Astrocyte (in vitro differentiated cells and primary cell): Measurements from ENCODE around the gene PLA2G2D. TPM values are rescaled to one million over a fixed set of nuclear protein-coding genes. Genes with fewer than 3 reads are reported as not detected.

Experiments used
- DNase-seq: peaks from one replicate; pipeline ENCODE4 v3.0.0-alpha.2; 2010; ENCODE audit warnings: low read depth
- FAIRE-seq: peaks from 2 replicates; lab custom pipeline; 2011; peaks lifted over from hg19 to GRCh38; lab: Jason Lieb, UNC
- H2AFZ ChIP-seq: 2 replicates; pipeline ENCODE4 v1.6.0; 2012; ENCODE audit warnings: low read depth, low read length, inconsistent platforms
- H3K27ac ChIP-seq: 2 replicates; pipeline ENCODE4 v1.5.1; 2011; ENCODE audit warnings: low read depth, low read length, inconsistent platforms
- H3K27me3 ChIP-seq: 2 replicates; pipeline ENCODE4 v1.6.0; 2011; ENCODE audit warnings: low read length, inconsistent platforms; ENCODE audit not compliant: insufficient read depth
- H3K36me3 ChIP-seq: 2 replicates; pipeline ENCODE4 v1.5.1; 2011; ENCODE audit warnings: low read length, inconsistent platforms; ENCODE audit not compliant: insufficient read depth
- H3K4me1 ChIP-seq: 2 replicates; pipeline ENCODE4 v1.5.1; 2011; ENCODE audit warnings: low read length, inconsistent platforms; ENCODE audit not compliant: insufficient read depth
- H3K4me2 ChIP-seq: 2 replicates; pipeline ENCODE4 v1.6.0; 2012; ENCODE audit warnings: low read length, inconsistent platforms
- H3K4me3 ChIP-seq: 2 replicates; pipeline ENCODE4 v1.5.1; 2011; ENCODE audit warnings: low read depth, mild to moderate bottlenecking, low read length, inconsistent platforms; ENCODE audit not compliant: insufficient read depth
- H3K79me2 ChIP-seq: 2 replicates; pipeline ENCODE4 v1.6.0; 2012; ENCODE audit warnings: mild to moderate bottlenecking, low read length, inconsistent platforms; ENCODE audit not compliant: insufficient read depth
- H3K9ac ChIP-seq: 2 replicates; pipeline ENCODE4 v1.6.0; 2012; ENCODE audit warnings: mild to moderate bottlenecking, low read length, inconsistent platforms
- H3K9me3 ChIP-seq: 2 replicates; pipeline ENCODE4 v1.5.1; 2012; ENCODE audit warnings: low read depth, mild to moderate bottlenecking, low read length, inconsistent platforms; ENCODE audit not compliant: insufficient read depth
- H4K20me1 ChIP-seq: 2 replicates; pipeline ENCODE4 v1.6.0; 2012; ENCODE audit warnings: low read length, inconsistent platforms; ENCODE audit not compliant: insufficient read depth
- H3K27ac Mint-ChIP-seq: one replicate; pipeline ENCODE4 v1.8.0; 2021; ENCODE audit warnings: mild to moderate bottlenecking, mixed read lengths; ENCODE audit not compliant: unreplicated experiment
- H3K27me3 Mint-ChIP-seq: one replicate; pipeline ENCODE4 v1.8.0; 2021; ENCODE audit warnings: low read depth, mixed read lengths; ENCODE audit not compliant: unreplicated experiment
- H3K36me3 Mint-ChIP-seq: one replicate; pipeline ENCODE4 v1.8.0; 2021; ENCODE audit warnings: low read depth, mixed read lengths; ENCODE audit not compliant: unreplicated experiment
- H3K4me1 Mint-ChIP-seq: one replicate; pipeline ENCODE4 v1.8.0; 2021; ENCODE audit warnings: low read depth, mixed read lengths; ENCODE audit not compliant: unreplicated experiment
- H3K4me3 Mint-ChIP-seq: one replicate; pipeline ENCODE4 v1.8.0; 2021; ENCODE audit warnings: mild to moderate bottlenecking, moderate library complexity, mixed read lengths; ENCODE audit not compliant: unreplicated experiment
- H3K9me3 Mint-ChIP-seq: one replicate; pipeline ENCODE4 v1.8.0; 2021; ENCODE audit warnings: mild to moderate bottlenecking, mixed read lengths; ENCODE audit not compliant: unreplicated experiment
- CTCF ChIP-seq: IDR thresholded peaks from 2 replicates; pipeline ENCODE4 v1.5.1; 2011; ENCODE audit warnings: low read depth, mild to moderate bottlenecking, inconsistent platforms, low read length, moderate library complexity; ENCODE audit not compliant: insufficient read depth
- EZH2 ChIP-seq: IDR thresholded peaks from 2 replicates; pipeline ENCODE4 v1.6.1; 2012; ENCODE audit warnings: mild to moderate bottlenecking, low read length, inconsistent platforms; ENCODE audit not compliant: insufficient read depth
- total RNA-seq: library from RNA; stranded (reverse); gene quantifications from 2 replicates; pipeline ENCODE4 v1.2.1, GENCODE V29; 2021

Gene PLA2G2D
- total RNA-seq, 1 donor from 2014 or later, result not detected

GRCh38 chr1:20114021-20114648, 5.2 kb downstream of the PLA2G2D start:
- no peaks in the 10 kb centered on the region for H4K20me1 ChIP-seq
- no peak overlapping the region for H3K4me2 ChIP-seq
- no peak overlapping the region for H3K27ac ChIP-seq
- no peak overlapping the region for H3K9ac ChIP-seq
- H2AFZ ChIP-seq, result no peak overlapping the region
- peaks cover 31% of the 10 kb centered on the region for H3K27me3 Mint-ChIP-seq
- no peaks in the 10 kb centered on the region for H3K79me2 ChIP-seq
- H3K4me1 ChIP-seq, result peaks cover 4% of the 10 kb centered on the region
- no peaks in the 10 kb centered on the region for H3K36me3 ChIP-seq
- peaks cover 3% of the 10 kb centered on the region for H3K9me3 Mint-ChIP-seq
- H3K27ac Mint-ChIP-seq, result no peak overlapping the region
- H3K4me3 Mint-ChIP-seq, result no peak overlapping the region
- H3K27me3 ChIP-seq, result peaks cover 11% of the 10 kb centered on the region
- DNase-seq (no peak), FAIRE-seq (no peak)
- no peak overlapping the region for H3K4me3 ChIP-seq
- H3K4me1 Mint-ChIP-seq, result peaks cover 4% of the 10 kb centered on the region
- no peaks in the 10 kb centered on the region for H3K9me3 ChIP-seq
- no peak for TF ChIP-seq EZH2
- TF ChIP-seq CTCF, result no peak
- peaks cover 2% of the 10 kb centered on the region for H3K36me3 Mint-ChIP-seq

- Mint-ChIP-seq H3K4me1 (peaks cover 14% of the 10 kb centered on the region), H3K4me3 (no peak overlapping the region), H3K27ac (no peak overlapping the region), H3K36me3 (peaks cover 2% of the 10 kb centered on the region), H3K9me3 (peaks cover 3% of the 10 kb centered on the region), H3K27me3 (peaks cover 18% of the 10 kb centered on the region)
- no peak overlapping the region for H3K9ac ChIP-seq
- H2AFZ ChIP-seq, result no peak overlapping the region
- no peaks in the 10 kb centered on the region for H3K27me3 ChIP-seq
- no peak for TF ChIP-seq EZH2
- TF ChIP-seq CTCF, result no peak
- no peak overlapping the region for H3K27ac ChIP-seq
- H3K36me3 ChIP-seq, result no peaks in the 10 kb centered on the region
- DNase-seq (peak; percentile 42), FAIRE-seq (no peak)
- no peak overlapping the region for H3K4me3 ChIP-seq
- no peaks in the 10 kb centered on the region for H3K79me2 ChIP-seq
- no peaks in the 10 kb centered on the region for H4K20me1 ChIP-seq
- peaks cover 9% of the 10 kb centered on the region for H3K4me1 ChIP-seq
- no peaks in the 10 kb centered on the region for H3K9me3 ChIP-seq
- H3K4me2 ChIP-seq, result no peak overlapping the region
These were observed 6.9 kb downstream of the PLA2G2D start for GRCh38 chr1:20112279-20113000.

DNA sequence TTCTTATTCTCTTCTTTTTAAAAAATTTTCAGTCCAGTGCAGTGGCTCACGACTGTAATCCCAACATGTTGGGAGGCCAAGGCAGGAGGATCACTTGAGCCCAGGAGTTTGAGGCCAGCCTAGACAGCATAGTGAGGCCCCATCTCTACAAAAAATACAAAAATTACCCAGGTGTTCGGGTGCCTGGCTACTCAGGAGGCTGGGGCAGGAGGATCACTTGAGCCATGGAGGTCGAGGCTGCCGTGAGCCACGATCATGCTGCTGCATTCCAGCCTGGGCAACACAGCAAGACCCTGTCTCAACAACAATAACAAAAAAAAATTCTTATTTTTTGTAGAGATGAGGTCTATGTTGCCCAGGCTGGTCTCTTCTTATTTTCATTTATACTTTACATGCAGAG, 7.9 kb downstream of the PLA2G2D start:
- Mint-ChIP-seq H3K27ac (no peak overlapping the region), H3K27me3 (peaks cover 14% of the 10 kb centered on the region), H3K4me1 (peaks cover 14% of the 10 kb centered on the region), H3K36me3 (peaks cover 2% of the 10 kb centered on the region), H3K4me3 (no peak overlapping the region), H3K9me3 (peaks cover 3% of the 10 kb centered on the region)
- Histone ChIP-seq H3K27ac (no peak overlapping the region), H3K36me3 (no peaks in the 10 kb centered on the region), H3K9ac (no peak overlapping the region), H3K9me3 (no peaks in the 10 kb centered on the region), H3K4me1 (peaks cover 9% of the 10 kb centered on the region), H3K4me3 (no peak overlapping the region), H3K27me3 (no peaks in the 10 kb centered on the region), H4K20me1 (no peaks in the 10 kb centered on the region), H3K4me2 (no peak overlapping the region), H2AFZ (no peak overlapping the region), H3K79me2 (no peaks in the 10 kb centered on the region)
- FAIRE-seq (no peak), DNase-seq (no peak)
- no peak for TF ChIP-seq EZH2
